Endothelial cell of umbilical vein (primary cell): ENCODE measurements around the gene AIG1. TPM values are rescaled to one million over a fixed set of nuclear protein-coding genes. Genes with fewer than 3 reads are reported as not detected.

ENCODE experiments used
- BruUV-seq: library from RNA; stranded (reverse); fragments of 400-500 nt; replicated peaks from 2 replicates; lab custom pipeline; 2021; lab: Mats Ljungman, UMichigan
- CTCF ChIA-PET: fragments of 300-600, 350-600 bp; sonication (Branson Sonifier 250); formaldehyde crosslinking; loops from one replicate; lab custom pipeline; 2021; ENCODE audit warnings: antibody characterized with exemption, inconsistent platforms; lab: Charles Lee
- POLR2A ChIA-PET: fragments of 300-600, 350-600 bp; sonication (Branson Sonifier 250); formaldehyde crosslinking; loops from one replicate; lab custom pipeline; 2021; ENCODE audit warnings: antibody characterized with exemption, inconsistent platforms; lab: Charles Lee
- DNase-seq: peaks from one replicate; pipeline ENCODE4 v3.0.0-alpha.2; 2011; ENCODE audit warnings: low read depth, low spot score
- FAIRE-seq: peaks from 2 replicates; lab custom pipeline; 2011; peaks lifted over from hg19 to GRCh38; lab: Jason Lieb, UNC
- H2AFZ ChIP-seq: 2 replicates; pipeline ENCODE4 v1.6.0; 2012; ENCODE audit warnings: low read depth, low read length, control low read depth, inconsistent platforms
- H3K27ac ChIP-seq: 2 replicates; pipeline ENCODE4 v1.5.1; 2011; ENCODE audit warnings: low read depth, mild to moderate bottlenecking, control low read depth, low read length, moderate library complexity; ENCODE audit not compliant: insufficient read depth
- H3K27me3 ChIP-seq, 2 experiments: 2 replicates each; pipeline versions ENCODE4 v1.6.0 to v1.6.1; 2011; ENCODE audit warnings: low read length in 2 of 2, mixed read lengths in 1 of 2; ENCODE audit not compliant: control insufficient read depth in 2 of 2, insufficient read depth in 2 of 2
- H3K36me3 ChIP-seq, 2 experiments: 2 replicates in 1 of 2; 3 replicates in 1 of 2; pipeline ENCODE4 v1.5.1; 2011; ENCODE audit warnings: low read length in 2 of 2, mild to moderate bottlenecking in 1 of 2, moderate library complexity in 1 of 2; ENCODE audit not compliant: control insufficient read depth in 2 of 2, insufficient read depth in 2 of 2; ENCODE audit errors: extremely low read depth in 1 of 2
- H3K4me1 ChIP-seq: 3 replicates; pipeline ENCODE4 v1.5.1; 2011; ENCODE audit warnings: mild to moderate bottlenecking, low read length; ENCODE audit not compliant: control insufficient read depth, insufficient read depth; ENCODE audit errors: extremely low read depth
- H3K4me2 ChIP-seq: 2 replicates; pipeline ENCODE4 v1.6.1; 2011; ENCODE audit warnings: low read length, control low read depth, mixed read lengths; ENCODE audit not compliant: insufficient read depth
- H3K4me3 ChIP-seq, 3 experiments: fragments of 200-600 bp in 1 of 3; sonication (generic), shearing (Covaris generic) in 1 of 3; replicated peaks in 1 of 3; 2 replicates each; pipeline ENCODE4 v1.5.1; 2011 to 2016; ENCODE audit warnings: control low read depth in 3 of 3, low read length in 3 of 3, mild to moderate bottlenecking in 2 of 3, inconsistent platforms in 1 of 3, low read depth in 1 of 3, moderate library complexity in 1 of 3; ENCODE audit not compliant: insufficient read depth in 1 of 3
- H3K79me2 ChIP-seq: 2 replicates; pipeline ENCODE4 v1.6.0; 2012; ENCODE audit warnings: low read length, inconsistent platforms; ENCODE audit not compliant: control insufficient read depth, insufficient read depth
- H3K9ac ChIP-seq: replicated peaks from 2 replicates; pipeline ENCODE3; 2011; ENCODE audit warnings: low read length, control low read depth; ENCODE audit not compliant: insufficient read depth; ENCODE audit errors: extremely low read depth
- H3K9me1 ChIP-seq: replicated peaks from 3 replicates; pipeline ENCODE4 v1.6.0; 2011; ENCODE audit warnings: mild to moderate bottlenecking, low read length; ENCODE audit not compliant: control insufficient read depth, insufficient read depth; ENCODE audit errors: extremely low read depth
- H3K9me3 ChIP-seq: replicated peaks from 2 replicates; pipeline ENCODE4 v1.5.1; 2012; ENCODE audit warnings: low read length, inconsistent platforms; ENCODE audit not compliant: control insufficient read depth, insufficient read depth
- H4K20me1 ChIP-seq: replicated peaks from 2 replicates; pipeline ENCODE3; 2011; ENCODE audit warnings: mild to moderate bottlenecking, low read length; ENCODE audit not compliant: control insufficient read depth, insufficient read depth; ENCODE audit errors: extremely low read depth
- CTCF ChIP-seq, 2 donors: IDR thresholded peaks; 1 replicate in 1 of 2; 2 replicates in 1 of 2; pipeline ENCODE4 v1.5.1; 2011; ENCODE audit warnings: low read length in 2 of 2, mild to moderate bottlenecking in 2 of 2, moderate library complexity in 2 of 2, control low read depth in 1 of 2, inconsistent platforms in 1 of 2, low read depth in 1 of 2; ENCODE audit not compliant: insufficient read depth in 1 of 2; ENCODE audit errors: extremely low read depth in 1 of 2
- EZH2 ChIP-seq: IDR thresholded peaks from 2 replicates; pipeline ENCODE4 v1.6.1; 2012; ENCODE audit warnings: borderline replicate concordance, low read depth, mild to moderate bottlenecking, moderate library complexity, low read length, inconsistent platforms; ENCODE audit not compliant: severe bottlenecking
- FOS ChIP-seq: IDR thresholded peaks from 2 replicates; pipeline ENCODE4 v1.6.1; 2011; ENCODE audit warnings: mild to moderate bottlenecking, low read length, moderate library complexity, borderline replicate concordance; ENCODE audit not compliant: insufficient read depth
- GATA2 ChIP-seq: IDR thresholded peaks from 2 replicates; pipeline ENCODE4 v1.7.0; 2011; ENCODE audit warnings: low read depth, mild to moderate bottlenecking, moderate library complexity, mixed read lengths, low read length; ENCODE audit not compliant: insufficient read length, insufficient read depth
- JUN ChIP-seq: IDR thresholded peaks from 2 replicates; pipeline ENCODE4 v1.6.1; 2011; ENCODE audit warnings: borderline replicate concordance, low read depth; ENCODE audit not compliant: insufficient read length, insufficient read depth
- MAX ChIP-seq: IDR thresholded peaks from 2 replicates; pipeline ENCODE4 v1.6.1; 2011; ENCODE audit not compliant: insufficient read depth, insufficient read length
- MYC ChIP-seq: IDR thresholded peaks from one replicate; pipeline ENCODE4 v1.6.1; 2011; ENCODE audit warnings: mild to moderate bottlenecking, low read depth, low read length
- POLR2A ChIP-seq: IDR thresholded peaks from 2 replicates; pipeline ENCODE4 v1.6.1; 2012; ENCODE audit warnings: low read depth, mild to moderate bottlenecking, control low read depth, low read length
- POLR2AphosphoS5 ChIP-seq: IDR thresholded peaks from 2 replicates; pipeline ENCODE4 v1.6.1; 2012; ENCODE audit warnings: low read depth, mild to moderate bottlenecking, control low read depth, low read length, moderate library complexity; ENCODE audit not compliant: insufficient read depth
- dilution Hi-C: fragments of 300-500 bp; cut with MboI; formaldehyde crosslinking; loops from one replicate; pipeline ENCODE4 v1.15.0; 2019; ENCODE audit warnings: low sequenced_read_pairs; ENCODE audit not compliant: extremely low pct_ligation_motif_present
- intact Hi-C: fragments of 100-400 bp; cut with micrococcal nuclease; formaldehyde crosslinking; loops from one replicate; pipeline ENCODE4 v1.10.0; 2022
- polyA plus RNA-seq, 4 experiments: library from polyadenylated mRNA; depleted of rRNA in 3 of 4; stranded (reverse) in 3 of 4; unstranded in 1 of 4; fragments of >200 nt; gene quantifications; 2 replicates each; pipeline versions ENCODE4 v1.2.1 to v1.2.3, GENCODE V29; 2011 to 2012; ENCODE audit warnings: missing spikeins in 1 of 4
- total RNA-seq: library from RNA; stranded (reverse); gene quantifications from 2 replicates; pipeline ENCODE4 v1.2.3, GENCODE V29; 2021

The AIG1 gene
- total and polyA plus RNA-seq, 2 donors (not counting 3 experiments of a cell fraction or from before 2014, with no cell fraction given) = 17.7 to 22.7 TPM

- no peak for FAIRE-seq
- CTCF ChIA-PET = interaction anchor here (1.2 to 1.4 kb wide), 4 partner anchors 9 to 640 kb away, joined by 3 read pairs; no protein-coding TSS in a partner anchor
Measured at GRCh38 chr6:143333081-143333480, 272.4 kb downstream of the AIG1 start.

More at GRCh38 chr6:143333081-143333480, 272.4 kb downstream of the AIG1 start:
- no peaks in the 10 kb centered on the region for H3K27me3 ChIP-seq
- no peaks in the 10 kb centered on the region for H3K36me3 ChIP-seq
- no peaks in the 10 kb centered on the region for H4K20me1 ChIP-seq
- no peak overlapping the region for H3K4me2 ChIP-seq
- H3K27ac ChIP-seq = no peak overlapping the region
- dilution Hi-C loops = no loop called here
- H3K4me1 ChIP-seq = no peaks in the 10 kb centered on the region
- H3K9ac ChIP-seq = no peak overlapping the region
- no peak overlapping the region for H3K4me3 ChIP-seq
- no peaks in the 10 kb centered on the region for H3K9me1 ChIP-seq
- H2AFZ ChIP-seq = no peak overlapping the region
- no TSS peak for BruUV-seq
- H3K79me2 ChIP-seq = no peaks in the 10 kb centered on the region
- POLR2A ChIA-PET = no interaction called here
- TF ChIP-seq MYC = no peak
- TF ChIP-seq CTCF (IDR thresholded peaks at IDR 0.05; ENCODE audit: extremely low read depth in 1 of 2, insufficient read depth in 1 of 2, low read depth in 1 of 2, low read length in 2 of 2) = no peak
- TF ChIP-seq EZH2 = no peak
- TF ChIP-seq POLR2AphosphoS5 = no peak
- TF ChIP-seq JUN = no peak
- TF ChIP-seq MAX = no peak
- TF ChIP-seq POLR2A = no peak
- TF ChIP-seq GATA2 = no peak
- no peak for TF ChIP-seq FOS
- DNase-seq = no peak
- H3K9me3 ChIP-seq = no peaks in the 10 kb centered on the region
- intact Hi-C loops = loop anchor here (10.0 kb wide), 1 partner anchor 768 kb away; no protein-coding TSS in a partner anchor
